NB4 (cell line): Measurements from ENCODE around the gene BBX.

Experiments used
- DNase-seq: peaks from one replicate; pipeline ENCODE4 v3.0.0; 2010; ENCODE audit warnings: low read depth
- H3K4me3 ChIP-seq: one replicate; pipeline ENCODE4 v1.5.1; 2011; ENCODE audit warnings: mild to moderate bottlenecking, low read depth, low read length, moderate library complexity
- MYC ChIP-seq: IDR thresholded peaks from 2 replicates; pipeline ENCODE4 v1.6.1; 2011; ENCODE audit warnings: low read depth, low read length
- POLR2A ChIP-seq: IDR thresholded peaks from 2 replicates; pipeline ENCODE4 v1.6.1; 2011; ENCODE audit warnings: mild to moderate bottlenecking; ENCODE audit not compliant: insufficient read length; ENCODE audit errors: extremely low read depth
- TF ChIP-seq, protein P1 (sequence below): IDR thresholded peaks from one replicate; pipeline ENCODE4 v1.5.1; 2012; ENCODE audit warnings: low read depth, low read length
- TF ChIP-seq, protein P2 (sequence below): IDR thresholded peaks from 2 replicates; pipeline ENCODE4 v1.6.1; 2011; ENCODE audit warnings: low read depth, low read length

Gene BBX

DNA sequence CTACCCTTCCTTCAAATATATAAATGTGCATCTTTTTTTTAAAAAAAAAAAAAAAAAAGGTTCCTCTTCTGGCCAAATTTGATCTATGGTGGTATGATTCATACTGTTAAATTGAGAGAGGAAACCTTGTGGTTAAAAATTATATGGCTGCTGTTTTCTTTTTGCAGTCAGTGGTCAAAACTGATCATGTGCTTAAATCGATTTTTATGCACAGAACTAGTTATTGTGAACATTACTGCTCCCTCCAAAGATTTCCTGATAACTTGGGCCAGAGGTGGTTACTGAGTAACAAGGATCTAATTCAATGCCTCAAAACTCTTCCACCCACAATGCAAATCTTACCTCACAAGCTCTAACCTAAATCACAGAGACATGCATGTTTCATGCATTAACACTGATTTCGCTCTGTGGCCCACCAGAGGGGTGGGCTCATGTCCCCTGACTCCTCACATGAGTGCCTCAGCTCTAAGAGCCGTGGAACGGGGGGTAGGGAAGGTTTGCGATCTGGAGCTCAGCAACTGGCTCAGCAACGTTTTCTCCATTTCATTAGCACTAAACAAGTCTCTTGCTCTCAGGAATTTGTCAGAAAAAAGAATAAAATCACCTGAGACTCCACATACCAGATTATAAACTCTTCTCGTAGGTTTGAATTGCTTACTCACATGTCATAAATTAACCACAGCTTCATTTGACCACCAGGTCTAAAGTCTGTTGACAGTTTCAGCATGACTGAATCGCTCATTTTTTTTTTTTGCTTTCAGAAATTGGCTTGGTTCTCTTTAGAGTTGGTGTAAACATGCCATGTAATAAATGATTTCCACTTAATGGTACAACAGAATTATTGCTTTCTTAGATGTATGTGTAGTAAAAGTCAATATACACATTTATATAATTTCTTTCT is 287.7 kb downstream of the BBX start:
- H3K4me3 ChIP-seq, result no peak overlapping the region
- DNase-seq, result peak; percentile 24
- TF ChIP-seq, protein P1, sequence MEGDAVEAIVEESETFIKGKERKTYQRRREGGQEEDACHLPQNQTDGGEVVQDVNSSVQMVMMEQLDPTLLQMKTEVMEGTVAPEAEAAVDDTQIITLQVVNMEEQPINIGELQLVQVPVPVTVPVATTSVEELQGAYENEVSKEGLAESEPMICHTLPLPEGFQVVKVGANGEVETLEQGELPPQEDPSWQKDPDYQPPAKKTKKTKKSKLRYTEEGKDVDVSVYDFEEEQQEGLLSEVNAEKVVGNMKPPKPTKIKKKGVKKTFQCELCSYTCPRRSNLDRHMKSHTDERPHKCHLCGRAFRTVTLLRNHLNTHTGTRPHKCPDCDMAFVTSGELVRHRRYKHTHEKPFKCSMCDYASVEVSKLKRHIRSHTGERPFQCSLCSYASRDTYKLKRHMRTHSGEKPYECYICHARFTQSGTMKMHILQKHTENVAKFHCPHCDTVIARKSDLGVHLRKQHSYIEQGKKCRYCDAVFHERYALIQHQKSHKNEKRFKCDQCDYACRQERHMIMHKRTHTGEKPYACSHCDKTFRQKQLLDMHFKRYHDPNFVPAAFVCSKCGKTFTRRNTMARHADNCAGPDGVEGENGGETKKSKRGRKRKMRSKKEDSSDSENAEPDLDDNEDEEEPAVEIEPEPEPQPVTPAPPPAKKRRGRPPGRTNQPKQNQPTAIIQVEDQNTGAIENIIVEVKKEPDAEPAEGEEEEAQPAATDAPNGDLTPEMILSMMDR, result no peak
- TF ChIP-seq MYC, result no peak
- TF ChIP-seq POLR2A, result no peak
- TF ChIP-seq, protein P2, sequence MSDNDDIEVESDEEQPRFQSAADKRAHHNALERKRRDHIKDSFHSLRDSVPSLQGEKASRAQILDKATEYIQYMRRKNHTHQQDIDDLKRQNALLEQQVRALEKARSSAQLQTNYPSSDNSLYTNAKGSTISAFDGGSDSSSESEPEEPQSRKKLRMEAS, result no peak

DNA sequence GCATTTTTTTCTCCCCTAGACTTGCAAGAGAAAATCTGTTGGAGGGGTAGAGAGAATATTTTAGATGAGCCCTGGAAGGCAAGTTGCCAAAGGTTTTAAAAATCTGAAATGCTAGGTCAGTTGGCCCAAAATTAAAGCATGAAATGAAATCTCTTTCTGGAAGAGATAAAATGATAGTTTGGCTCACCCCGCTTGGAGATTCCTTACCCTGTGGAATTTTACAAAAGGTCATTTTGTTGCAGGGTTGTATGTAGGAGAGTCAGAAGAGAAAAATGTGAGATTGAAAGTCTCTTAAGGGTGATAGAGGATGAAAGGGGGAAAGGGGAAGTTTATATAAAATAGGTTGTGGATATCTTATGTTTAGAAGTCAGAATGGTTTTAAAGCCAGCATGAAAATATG is 290.3 kb downstream of the BBX start:
- DNase-seq, result no peak

DNA sequence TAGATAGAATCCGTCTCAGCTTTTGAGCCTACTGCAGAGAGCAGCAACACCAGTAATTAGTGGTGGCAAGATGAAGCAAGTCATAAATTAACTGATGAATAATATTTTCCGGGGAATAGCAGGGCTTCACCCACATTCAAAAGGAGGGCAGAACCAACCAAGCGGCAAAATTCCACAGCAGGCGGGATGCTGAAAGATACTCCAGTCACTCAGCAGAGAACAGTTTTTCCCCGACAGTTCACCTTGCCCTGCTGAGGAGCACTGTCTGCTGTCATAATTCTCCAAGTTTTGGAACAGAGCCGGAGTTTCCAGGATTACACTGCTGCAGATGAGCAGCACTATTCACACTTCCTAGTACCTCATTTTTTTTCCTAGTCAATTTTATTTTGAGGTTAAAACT is 293.3 kb downstream of the BBX start:
- TF ChIP-seq, protein P1, result no peak
- TF ChIP-seq, protein P2, result no peak
- TF ChIP-seq POLR2A (no peak), MYC (no peak)
- no peak overlapping the region for H3K4me3 ChIP-seq
- DNase-seq, result no peak

More for the DNA sequence above, 290.3 kb downstream of the BBX start:
- no peak overlapping the region for H3K4me3 ChIP-seq
- TF ChIP-seq MYC, result no peak
- TF ChIP-seq, protein P2, result no peak
- TF ChIP-seq, protein P1, result no peak
- TF ChIP-seq POLR2A, result no peak

DNA sequence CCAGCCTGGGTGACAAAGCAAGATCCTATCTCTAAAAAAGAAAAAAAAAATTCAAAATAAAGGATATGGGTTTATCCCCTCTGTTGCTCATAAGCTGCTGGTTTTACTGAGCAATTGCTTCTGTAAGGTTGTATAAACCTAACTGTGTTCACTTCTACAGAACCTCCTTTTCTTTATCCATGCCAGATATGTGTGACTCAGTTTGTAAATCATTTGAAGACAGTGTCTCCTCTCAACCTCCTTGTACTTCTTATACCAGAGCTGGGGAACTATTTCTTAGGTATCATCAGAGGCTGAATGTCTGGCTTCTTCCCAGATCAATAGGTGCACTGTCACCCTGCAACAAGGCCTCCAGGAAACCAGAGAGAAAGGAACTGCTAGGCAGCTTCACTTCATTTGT is 294.3 kb downstream of the BBX start:
- DNase-seq, result no peak
- TF ChIP-seq, protein P1, result no peak
- no peak overlapping the region for H3K4me3 ChIP-seq

DNA sequence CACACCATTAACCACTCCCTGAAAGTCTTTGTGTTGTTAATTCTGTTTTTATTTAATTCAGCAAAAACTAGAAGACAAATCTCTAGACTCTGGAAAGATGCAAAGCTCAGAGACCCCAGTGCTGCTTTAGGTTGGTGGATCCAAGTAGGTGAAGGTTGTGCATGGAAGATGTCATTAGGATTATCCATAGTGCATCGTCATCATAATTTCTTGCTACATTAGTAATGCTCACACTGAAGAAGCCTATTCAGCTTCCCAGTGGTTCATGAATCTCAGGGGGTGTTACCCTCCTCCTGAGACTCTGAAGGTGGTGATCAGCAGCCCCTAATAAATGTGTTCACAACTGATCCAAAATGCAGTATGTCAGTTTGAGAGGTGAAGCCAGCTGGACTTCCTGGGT is 295.3 kb downstream of the BBX start:
- DNase-seq, result no peak
- TF ChIP-seq POLR2A (no peak), MYC (no peak)
- TF ChIP-seq, protein P1, result no peak
- TF ChIP-seq, protein P2, result no peak
- no peak overlapping the region for H3K4me3 ChIP-seq

DNA sequence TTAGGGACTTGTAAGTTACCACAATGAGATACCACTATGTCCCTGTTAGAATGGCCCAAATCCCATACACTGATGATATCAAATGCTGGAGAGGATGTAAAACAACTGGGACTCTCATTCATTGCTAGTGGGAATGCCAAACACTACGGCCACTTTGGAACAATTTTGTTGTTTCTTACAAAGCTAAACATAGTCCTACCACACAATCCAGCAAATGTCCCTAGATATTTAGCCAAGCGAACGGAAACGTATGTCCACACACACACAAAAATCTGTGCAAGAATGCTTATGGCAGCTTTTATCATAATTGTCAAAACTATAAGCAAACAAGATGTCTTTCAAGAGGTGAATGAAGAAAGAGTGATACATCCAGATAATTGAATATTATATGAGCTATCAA is 296.9 kb downstream of the BBX start:
- no peak for DNase-seq
- TF ChIP-seq, protein P1, result no peak
- TF ChIP-seq MYC (no peak), POLR2A (no peak)
- TF ChIP-seq, protein P2, result no peak
- no peak overlapping the region for H3K4me3 ChIP-seq
